ENCODE measurements around the gene GRM4.

GRM4 gene

DNA sequence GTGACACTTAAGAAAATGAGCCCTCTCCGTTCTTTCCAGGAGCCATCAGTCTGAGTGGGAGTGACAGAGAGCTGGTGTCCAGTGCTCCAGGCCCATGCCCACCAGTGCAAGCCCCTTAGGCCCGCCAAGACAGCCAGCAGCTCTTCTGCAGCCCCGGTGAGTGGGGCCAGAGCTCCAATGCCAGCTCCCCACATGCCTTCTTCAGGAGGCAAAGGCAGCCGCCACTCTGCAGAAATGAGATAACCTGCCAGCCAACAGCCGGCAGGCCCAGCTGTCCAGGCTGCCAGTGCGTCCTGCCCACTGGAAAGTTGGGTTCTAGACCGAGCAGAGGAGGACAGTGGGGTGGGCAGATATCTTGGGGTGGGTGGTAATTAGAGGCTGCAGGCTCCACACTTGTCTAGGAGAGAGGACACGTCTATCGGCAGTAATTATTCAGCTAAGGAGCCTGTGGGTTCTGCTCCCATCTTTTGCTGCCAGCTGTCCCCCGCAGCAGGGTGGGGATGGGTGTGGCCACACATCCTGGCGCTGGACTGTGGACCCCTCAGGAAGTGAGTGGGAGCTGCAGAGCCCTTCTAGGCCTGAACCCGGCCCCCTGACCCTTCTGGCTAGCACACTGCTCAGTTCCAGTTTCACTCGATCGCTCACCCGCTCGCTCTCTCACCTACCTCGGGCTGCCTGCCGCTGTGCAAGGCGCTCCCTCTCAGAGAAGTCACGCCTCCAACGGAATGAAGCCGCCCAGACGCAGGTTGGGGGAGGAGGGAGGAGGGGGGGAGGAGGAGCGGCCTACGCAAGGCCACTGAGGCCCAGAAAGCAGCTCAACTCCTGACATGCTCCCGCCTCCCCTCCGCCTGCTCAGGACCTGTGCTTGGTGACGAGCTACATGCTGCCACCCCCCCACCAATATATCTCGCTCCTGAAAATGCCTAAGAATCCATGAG, 3.6 kb downstream of the GRM4 start:
- no peak for TF ChIP-seq GATA2 (IDR thresholded peaks at IDR 0.05; ENCODE audit: low read depth, low read length)
- TF ChIP-seq GATA3 (IDR thresholded peaks at IDR 0.05; ENCODE audit: low read depth, low read length): no peak

DNA sequence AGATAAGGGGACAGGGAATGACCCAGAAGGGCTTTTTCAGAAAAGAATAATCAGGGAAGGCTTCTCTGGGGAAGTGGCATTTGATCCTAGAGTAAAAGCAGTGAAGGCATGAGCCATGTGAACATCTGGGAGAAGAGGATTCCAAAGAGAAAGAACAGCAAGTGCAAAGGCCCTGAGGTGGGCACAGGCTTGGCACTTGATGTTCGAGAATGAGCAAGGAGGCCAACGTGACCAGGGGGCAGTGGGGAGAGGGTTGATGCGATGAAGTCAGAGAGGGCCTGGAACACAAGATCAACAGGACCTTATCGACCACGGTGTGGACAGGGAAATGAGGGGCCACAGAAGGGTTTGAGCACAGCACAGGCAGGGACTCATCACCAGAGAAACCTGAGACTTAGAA, 5.8 kb downstream of the GRM4 start:
- TF ChIP-seq GATA3 (IDR thresholded peaks at IDR 0.05; ENCODE audit: low read depth, low read length) (no peak), GATA2 (IDR thresholded peaks at IDR 0.05; ENCODE audit: low read depth, low read length) (no peak)

GRCh38 chr6:34138914-34139510, 6.9 kb downstream of the GRM4 start:
- no peak for TF ChIP-seq GATA2 (IDR thresholded peaks at IDR 0.05; ENCODE audit: low read depth, low read length)
- no peak for TF ChIP-seq GATA3 (IDR thresholded peaks at IDR 0.05; ENCODE audit: low read depth, low read length)

GRCh38 chr6:34138191-34138590, 7.7 kb downstream of the GRM4 start:
- no peak for TF ChIP-seq GATA3 (IDR thresholded peaks at IDR 0.05; ENCODE audit: low read depth, low read length)
- no peak for TF ChIP-seq GATA2 (IDR thresholded peaks at IDR 0.05; ENCODE audit: low read depth, low read length)

DNA sequence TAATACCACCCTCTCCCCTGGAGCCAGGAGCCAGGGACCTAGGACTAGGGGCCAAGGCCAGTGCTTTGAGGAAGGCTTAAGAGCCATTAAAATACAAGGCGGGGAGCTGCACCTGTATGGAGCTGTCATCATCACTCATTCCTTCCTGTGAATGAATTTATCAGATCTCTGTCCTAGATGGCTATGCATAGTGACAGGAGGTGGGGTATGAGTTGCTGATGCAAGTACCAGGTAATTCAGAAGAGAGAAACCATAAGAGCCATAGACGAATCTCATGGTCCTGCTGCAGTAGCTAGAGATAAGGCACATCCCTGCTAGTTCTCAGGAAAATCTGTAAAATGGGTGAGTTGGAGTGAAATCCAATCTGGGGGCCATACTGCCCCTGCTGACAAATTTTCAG, 10.3 kb downstream of the GRM4 start:
- TF ChIP-seq GATA2 (IDR thresholded peaks at IDR 0.05; ENCODE audit: low read depth, low read length) (no peak), GATA3 (IDR thresholded peaks at IDR 0.05; ENCODE audit: low read depth, low read length) (no peak)

DNA sequence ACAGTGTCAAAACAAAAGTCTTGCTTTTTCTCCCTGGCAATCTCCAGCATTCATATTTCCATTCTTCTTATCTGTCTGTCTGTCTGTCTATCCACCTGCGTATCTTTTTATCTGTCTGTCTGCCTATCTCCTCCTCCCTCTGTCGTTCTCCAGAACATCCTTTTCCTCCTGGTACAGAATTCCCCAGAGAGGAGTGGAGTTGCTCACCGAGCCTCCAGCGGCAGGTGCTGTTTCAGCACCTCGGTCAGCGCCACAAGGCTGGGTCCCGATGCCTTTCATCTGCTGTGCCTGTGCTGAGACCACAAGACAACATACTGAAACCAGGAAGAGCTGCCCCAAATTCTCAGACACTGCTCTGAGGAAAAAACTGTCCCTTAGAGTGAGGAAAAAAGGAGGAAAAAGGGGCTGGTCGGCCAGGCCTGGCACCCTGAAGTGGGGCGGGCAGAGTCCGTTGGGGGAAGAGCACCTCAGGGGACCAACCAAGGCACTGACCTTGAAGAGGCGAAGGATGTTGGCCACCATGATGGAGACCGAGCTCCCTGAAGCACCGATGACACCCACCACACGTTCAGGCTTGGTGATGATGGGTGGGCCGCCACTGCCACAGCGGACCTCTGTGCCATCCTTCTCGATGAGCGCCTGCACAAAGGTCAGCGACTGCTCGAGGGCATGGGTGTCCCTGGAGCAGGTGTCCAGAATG, 13.3 kb downstream of the GRM4 start:
- no peak for TF ChIP-seq GATA2 (IDR thresholded peaks at IDR 0.05; ENCODE audit: low read depth, low read length)

DNA sequence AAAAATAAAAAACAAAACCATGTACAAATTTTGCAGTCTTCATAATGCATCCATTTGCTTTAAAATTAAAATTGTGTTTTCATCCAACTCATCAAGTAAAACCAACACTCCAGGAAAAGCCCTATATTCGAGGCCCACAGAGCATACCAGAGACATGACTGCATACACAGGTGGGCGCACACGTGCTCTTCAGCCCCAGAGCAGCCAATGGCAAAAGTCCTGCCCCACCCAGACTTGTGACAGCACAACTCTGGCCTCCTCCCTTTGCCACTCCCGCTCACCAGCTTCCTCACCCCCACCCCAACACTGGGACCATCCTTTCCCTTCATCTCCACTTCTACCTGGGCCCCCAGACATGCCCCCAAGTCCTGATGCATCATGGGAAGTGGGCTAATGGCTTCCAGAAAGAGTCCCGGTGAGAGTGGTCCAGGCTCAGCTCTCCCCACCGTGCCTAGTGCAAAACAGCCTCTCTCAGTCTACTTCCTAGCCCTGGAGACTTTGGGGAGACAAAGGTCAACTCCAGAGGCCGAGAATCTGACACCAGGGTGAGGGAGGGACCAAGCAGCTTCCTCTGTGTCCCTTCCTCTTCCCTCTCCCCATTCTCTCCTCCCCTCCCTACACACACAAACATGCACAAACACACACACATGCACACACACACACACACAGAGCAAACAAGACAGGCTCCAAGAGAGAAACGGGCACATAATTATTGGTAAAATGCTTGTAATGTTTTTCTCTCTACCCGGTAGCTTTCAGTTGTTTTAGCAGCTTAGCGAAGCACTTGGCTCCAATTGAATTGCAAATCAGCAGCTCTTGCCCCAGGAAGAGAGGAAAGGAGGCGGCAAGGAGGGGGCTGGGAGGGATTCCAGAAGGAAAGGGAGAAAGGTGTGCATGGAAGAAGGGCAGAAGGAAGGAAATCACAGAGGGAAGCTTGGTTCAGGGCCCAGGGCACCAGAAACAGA, 14.3 kb downstream of the GRM4 start:
- TF ChIP-seq GATA3 (IDR thresholded peaks at IDR 0.05; ENCODE audit: low read depth, low read length) (no peak), GATA2 (IDR thresholded peaks at IDR 0.05; ENCODE audit: low read depth, low read length) (no peak)

DNA sequence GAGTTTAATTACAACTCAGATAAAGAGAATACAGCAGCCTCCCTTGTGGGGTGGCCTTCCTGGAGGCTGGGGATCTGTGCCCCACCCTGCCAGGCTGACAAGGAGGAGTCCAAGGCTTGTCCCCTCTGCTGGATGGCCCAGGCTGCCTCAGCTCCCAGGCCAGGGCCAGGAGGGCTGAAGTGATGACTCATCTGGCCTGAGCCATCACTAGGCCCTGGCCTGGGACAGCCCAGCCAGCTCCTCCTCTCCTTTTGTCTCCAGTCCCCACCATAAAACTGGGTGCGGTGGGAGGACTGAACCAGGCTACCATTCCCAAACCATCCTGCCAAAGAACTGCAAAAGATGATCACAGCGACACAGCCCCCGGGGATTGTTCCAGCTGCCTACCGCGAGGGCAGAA, 15.0 kb downstream of the GRM4 start:
- TF ChIP-seq GATA3 (IDR thresholded peaks at IDR 0.05; ENCODE audit: low read depth, low read length) (no peak), GATA2 (IDR thresholded peaks at IDR 0.05; ENCODE audit: low read depth, low read length) (no peak)

DNA sequence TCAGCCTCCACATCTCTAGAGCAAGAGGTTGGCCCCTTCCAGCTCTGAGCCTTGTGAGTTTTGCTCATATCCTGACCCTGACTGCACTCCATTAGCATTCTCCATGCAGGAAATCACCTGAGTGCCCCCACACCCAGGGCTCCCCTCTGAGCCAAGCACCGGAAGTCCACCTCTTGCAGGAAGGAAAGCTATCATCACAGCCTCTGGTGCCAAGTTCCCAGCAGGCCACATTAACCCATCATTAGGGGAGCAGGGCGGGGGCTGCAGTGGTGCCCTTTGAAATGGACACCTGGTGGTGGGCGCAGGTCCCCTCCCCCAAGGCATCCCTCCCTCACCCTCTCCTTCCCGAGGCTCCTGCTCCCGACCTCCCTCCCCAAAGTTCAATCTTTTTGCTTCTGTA, 16.1 kb downstream of the GRM4 start:
- TF ChIP-seq GATA2 (IDR thresholded peaks at IDR 0.05; ENCODE audit: low read depth, low read length) (no peak), GATA3 (IDR thresholded peaks at IDR 0.05; ENCODE audit: low read depth, low read length) (no peak)

DNA sequence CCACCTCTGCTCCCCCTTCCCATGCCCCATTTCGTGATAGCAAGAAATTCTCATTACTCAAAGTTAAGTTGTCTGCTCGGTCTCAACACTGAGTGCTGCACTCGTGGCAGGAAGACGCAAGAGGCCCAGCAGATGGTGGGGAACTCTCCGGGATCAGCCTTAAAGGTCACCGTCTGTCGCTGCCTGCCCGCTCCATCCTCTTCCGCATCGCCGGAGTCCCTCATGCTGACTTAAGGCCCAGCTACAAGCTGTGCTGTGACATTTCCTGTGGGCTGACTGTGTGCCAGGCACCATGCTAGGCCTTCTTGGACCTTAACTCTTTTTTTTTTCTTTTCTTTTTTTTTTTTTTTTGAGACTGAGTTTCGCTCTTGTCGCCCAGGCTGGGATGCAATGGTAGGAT, 17.8 kb downstream of the GRM4 start:
- TF ChIP-seq GATA3 (IDR thresholded peaks at IDR 0.05; ENCODE audit: low read depth, low read length) (no peak), GATA2 (IDR thresholded peaks at IDR 0.05; ENCODE audit: low read depth, low read length) (no peak)

DNA sequence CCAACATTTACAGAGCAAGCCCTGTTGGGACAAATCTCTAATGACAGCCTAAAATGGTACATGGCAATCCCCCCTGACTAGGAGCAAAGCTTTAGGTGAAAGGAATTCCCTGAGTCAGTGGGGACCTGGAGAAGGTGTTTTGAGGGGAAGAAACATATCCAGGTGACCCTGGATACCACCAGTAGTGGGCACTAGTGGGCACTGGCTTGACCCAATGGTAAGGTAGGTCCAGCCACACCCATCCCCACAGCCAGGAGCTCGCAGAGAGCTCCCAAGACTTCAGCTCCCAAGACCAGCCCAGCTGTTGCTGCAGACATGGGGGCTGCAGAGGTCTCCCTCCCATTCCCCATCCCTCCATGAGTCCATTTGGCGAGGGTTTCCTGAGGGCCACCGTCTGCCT, 19.5 kb downstream of the GRM4 start:
- no peak for TF ChIP-seq GATA2 (IDR thresholded peaks at IDR 0.05; ENCODE audit: low read depth, low read length)
- TF ChIP-seq GATA3 (IDR thresholded peaks at IDR 0.05; ENCODE audit: low read depth, low read length): no peak

- no peak for TF ChIP-seq GATA2 (IDR thresholded peaks at IDR 0.05; ENCODE audit: low read depth, low read length)
- TF ChIP-seq GATA3 (IDR thresholded peaks at IDR 0.05; ENCODE audit: low read depth, low read length): no peak
These were observed 19.9 kb downstream of the GRM4 start for GRCh38 chr6:34125939-34126338.

- TF ChIP-seq GATA2 (IDR thresholded peaks at IDR 0.05; ENCODE audit: low read depth, low read length) (peak; percentile 85), GATA3 (IDR thresholded peaks at IDR 0.05; ENCODE audit: low read depth, low read length) (no peak)
These were observed 24.8 kb downstream of the GRM4 start for GRCh38 chr6:34120953-34121675.
